Hematopoietic multipotent progenitor cell treated with erythropoietin and hydrocortisone succinate and interleukin-3 and kit ligand, for 15 days (in vitro differentiated cells): Measurements from ENCODE around the gene CAPG.
A peak's percentile ranks its signal among the peaks of the same experiment; 100 is the strongest.

Source experiments
- DNase-seq: peaks from one replicate; pipeline ENCODE4 v3.0.0-alpha.2; 2015; ENCODE audit warnings: low spot score

The CAPG gene

GRCh38 chr2:85356186-85356585 is 54.0 kb downstream of the CAPG start:
- no peak for DNase-seq

GRCh38 chr2:85355521-85355920 is 54.6 kb downstream of the CAPG start:
- DNase-seq: peak; percentile 14

GRCh38 chr2:85355073-85355410 is 55.1 kb downstream of the CAPG start:
- no peak for DNase-seq

GRCh38 chr2:85354286-85355072 is 55.7 kb downstream of the CAPG start, which contains the start of the genes ELMOD3 and RETSAT:
Gene ELMOD3, plus strand, starts transcription at chr2:85354769. Its CDS starts 2,430 bp downstream, at chr2:85357199.
Gene RETSAT, minus strand, starts transcription at chr2:85354528. Its CDS starts 21 bp downstream, at chr2:85354507.
- DNase-seq: peak; percentile 98

GRCh38 chr2:85353876-85354285 is 56.3 kb downstream of the CAPG start:
- DNase-seq: no peak

GRCh38 chr2:85347599-85347998 is 62.6 kb downstream of the CAPG start:
- no peak for DNase-seq
